Smooth muscle cell of the brain vasculature (primary cell): ENCODE results near the gene MAP3K2.
A peak's percentile ranks its signal among the peaks of the same experiment; 100 is the strongest.
"Not testable (repeated sequence)": the region's sequence is repeated elsewhere in the genome, so short reads cannot be mapped to it uniquely, and the experiment has no call there.

ENCODE experiments used
- DNase-seq: peaks from one replicate; pipeline ENCODE4 v3.0.0-alpha.2; 2012; ENCODE audit warnings: low read depth, low spot score

Gene MAP3K2

GRCh38 chr2:127421116-127421800, 33.5 kb upstream of the MAP3K2 start:
- no peak for DNase-seq

- DNase-seq: no peak
Observed at GRCh38 chr2:127420039-127420864, 32.5 kb upstream of the MAP3K2 start.

- no peak for DNase-seq
Observed at GRCh38 chr2:127419448-127420038, 31.8 kb upstream of the MAP3K2 start.

GRCh38 chr2:127419112-127419430, 31.3 kb upstream of the MAP3K2 start:
- DNase-seq: no peak

GRCh38 chr2:127418300-127419111, 30.7 kb upstream of the MAP3K2 start, which contains the start of gene PROC:
TSS of gene PROC (plus strand) at chr2:127418427. CDS start at chr2:127419943, 1,516 bp downstream.
- DNase-seq: no peak

GRCh38 chr2:127417406-127417805, 29.6 kb upstream of the MAP3K2 start:
- DNase-seq: no peak

GRCh38 chr2:127416506-127417001, 28.8 kb upstream of the MAP3K2 start:
- DNase-seq: no peak

GRCh38 chr2:127415593-127416505, 28.1 kb upstream of the MAP3K2 start:
- DNase-seq: no peak

- no peak for DNase-seq
Observed at GRCh38 chr2:127414638-127415592, 27.1 kb upstream of the MAP3K2 start.

- no peak for DNase-seq
Observed at GRCh38 chr2:127413782-127414637, 26.2 kb upstream of the MAP3K2 start.

- DNase-seq: no peak
Observed at GRCh38 chr2:127413200-127413599, 25.4 kb upstream of the MAP3K2 start.

GRCh38 chr2:127411653-127412369, 24.0 kb upstream of the MAP3K2 start:
- no peak for DNase-seq

GRCh38 chr2:127410871-127411652, 23.3 kb upstream of the MAP3K2 start:
- no peak for DNase-seq

- not testable (repeated sequence) for DNase-seq
Observed at GRCh38 chr2:127409716-127410115, 21.9 kb upstream of the MAP3K2 start.

- no peak for DNase-seq
Observed at GRCh38 chr2:127408807-127409099, 21.0 kb upstream of the MAP3K2 start.

GRCh38 chr2:127408004-127408806, 20.4 kb upstream of the MAP3K2 start:
- peak; percentile 75 for DNase-seq
